Activated CD8-positive, alpha-beta memory T cell treated with anti-CD3 and anti-CD28 coated beads, Interleukin-2, amount 50 U/mL, for 24 hours (primary cell): ENCODE measurements around the gene TMCO6.
"Not testable (repeated sequence)": the region's sequence is repeated elsewhere in the genome, so short reads cannot be mapped to it uniquely, and the experiment has no call there.

ENCODE experiments used
- DNase-seq: peaks from one replicate; pipeline ENCODE4 v3.0.0-alpha.2; 2020; ENCODE audit errors: extremely low read depth

Gene TMCO6

GRCh38 chr5:140630292-140631035 lies 8.8 kb upstream of the TMCO6 start:
- no peak for DNase-seq

- no peak for DNase-seq
These were observed 8.2 kb upstream of the TMCO6 start for GRCh38 chr5:140631036-140631417.

- DNase-seq, result no peak
These were observed 7.4 kb upstream of the TMCO6 start for GRCh38 chr5:140631831-140632365.

GRCh38 chr5:140632366-140633020 lies 6.8 kb upstream of the TMCO6 start:
- DNase-seq, result no peak

- DNase-seq, result no peak
These were observed 6.2 kb upstream of the TMCO6 start, which contains the start of gene CD14 for GRCh38 chr5:140633021-140633471. CD14 (minus strand) TSS chr5:140633175; CDS start chr5:140633071, 104 bp downstream.

- no peak for DNase-seq
These were observed 5.8 kb upstream of the TMCO6 start for GRCh38 chr5:140633501-140633900.

GRCh38 chr5:140634103-140634502 lies 5.1 kb upstream of the TMCO6 start:
- no peak for DNase-seq

- no peak for DNase-seq
These were observed 3.7 kb upstream of the TMCO6 start for GRCh38 chr5:140635291-140636257.

- no peak for DNase-seq
These were observed 1.7 kb upstream of the TMCO6 start for GRCh38 chr5:140637371-140638100.

GRCh38 chr5:140638898-140639147 lies 428 bp upstream of the TMCO6 start:
- DNase-seq, result not testable (repeated sequence)

- no peak for DNase-seq
These were observed 2.5 kb downstream of the TMCO6 start for GRCh38 chr5:140641716-140642115.

GRCh38 chr5:140642718-140643117 lies 3.5 kb downstream of the TMCO6 start:
- no peak for DNase-seq

- DNase-seq, result no peak
These were observed 7.8 kb downstream of the TMCO6 start for GRCh38 chr5:140647042-140647419.

- DNase-seq, result no peak
These were observed 19.6 kb downstream of the TMCO6 start for GRCh38 chr5:140658870-140659269.

GRCh38 chr5:140660371-140660770 lies 21.1 kb downstream of the TMCO6 start:
- not testable (repeated sequence) for DNase-seq

GRCh38 chr5:140664030-140664358 lies 24.7 kb downstream of the TMCO6 start:
- no peak for DNase-seq

GRCh38 chr5:140664359-140665119 lies 25.3 kb downstream of the TMCO6 start, which contains the start of gene WDR55:
WDR55 (plus strand) TSS chr5:140664904; CDS start chr5:140664913, 9 bp downstream.
- DNase-seq, result peak; percentile 88

- not testable (repeated sequence) for DNase-seq
These were observed 31.8 kb downstream of the TMCO6 start for GRCh38 chr5:140671035-140671434.

- DNase-seq, result no peak
These were observed 32.3 kb downstream of the TMCO6 start for GRCh38 chr5:140671472-140672125.
